Spleen (tissue), 7 donors: ENCODE results near the gene TGM3.

ENCODE experiments used
- CTCF ChIP-seq, 11 experiments: fragments of 200-600 bp in 7 of 11; fragments of 450-650 bp in 4 of 11; sonication (generic) in 4 of 11; IDR thresholded peaks in 8 of 11; conservative IDR thresholded peaks in 3 of 11; 1 replicate in 7 of 11; 2 replicates in 4 of 11; pipeline versions ENCODE4 v1.4.0 to v1.8.0; 2016 to 2021; ENCODE audit warnings: antibody characterized with exemption in 11 of 11, inconsistent platforms in 4 of 11, mild to moderate bottlenecking in 1 of 11
- POLR2A ChIP-seq, 3 donors: fragments of 450-650 bp; IDR thresholded peaks; one replicate each; pipeline ENCODE4 v1.5.1; 2017; ENCODE audit warnings: antibody characterized with exemption in 3 of 3, mild to moderate bottlenecking in 1 of 3
- donor health status: DM: no; HTN: no; CAD: no; lungs with moderate emphysema.
- donor health status: DM: no; HTN: no; CAD: no.
- donor health status: DM: no; HTN: no; CAD: no.

- TF ChIP-seq CTCF (IDR thresholded peaks at IDR 0.05 in 8 of 11, conservative IDR thresholded peaks at IDR 0.05 in 3 of 11): no peak
- TF ChIP-seq POLR2A (IDR thresholded peaks at IDR 0.05): no peak
Observed at GRCh38 chr20:2285193-2285592, 10.6 kb upstream of the TGM3 start.
